ENCODE data around the gene MANEAL. TPM values are rescaled to one million over a fixed set of nuclear protein-coding genes. Genes with fewer than 3 reads are reported as not detected.

The MANEAL gene, protein sequence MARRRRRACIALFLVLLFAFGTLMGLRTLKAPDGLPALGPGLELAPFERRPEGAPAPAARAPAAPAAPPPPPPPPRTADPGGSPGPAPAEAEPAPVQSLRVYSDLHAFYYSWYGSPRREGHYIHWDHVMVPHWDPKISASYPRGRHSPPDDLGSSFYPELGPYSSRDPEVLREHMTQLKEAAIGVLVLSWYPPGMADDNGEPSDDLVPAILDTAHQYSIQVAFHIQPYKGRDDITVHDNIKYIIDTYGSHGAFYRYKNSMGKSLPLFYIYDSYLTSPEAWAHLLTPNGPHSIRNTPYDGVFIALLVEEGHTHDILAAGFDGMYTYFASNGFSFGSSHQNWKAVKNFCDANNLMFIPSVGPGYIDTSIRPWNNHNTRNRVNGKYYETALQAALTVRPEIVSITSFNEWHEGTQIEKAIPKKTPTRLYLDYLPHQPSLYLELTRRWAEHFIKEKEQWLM
- 0.81 and 1.3 TPM in 2 replicates for total RNA-seq

DNA sequence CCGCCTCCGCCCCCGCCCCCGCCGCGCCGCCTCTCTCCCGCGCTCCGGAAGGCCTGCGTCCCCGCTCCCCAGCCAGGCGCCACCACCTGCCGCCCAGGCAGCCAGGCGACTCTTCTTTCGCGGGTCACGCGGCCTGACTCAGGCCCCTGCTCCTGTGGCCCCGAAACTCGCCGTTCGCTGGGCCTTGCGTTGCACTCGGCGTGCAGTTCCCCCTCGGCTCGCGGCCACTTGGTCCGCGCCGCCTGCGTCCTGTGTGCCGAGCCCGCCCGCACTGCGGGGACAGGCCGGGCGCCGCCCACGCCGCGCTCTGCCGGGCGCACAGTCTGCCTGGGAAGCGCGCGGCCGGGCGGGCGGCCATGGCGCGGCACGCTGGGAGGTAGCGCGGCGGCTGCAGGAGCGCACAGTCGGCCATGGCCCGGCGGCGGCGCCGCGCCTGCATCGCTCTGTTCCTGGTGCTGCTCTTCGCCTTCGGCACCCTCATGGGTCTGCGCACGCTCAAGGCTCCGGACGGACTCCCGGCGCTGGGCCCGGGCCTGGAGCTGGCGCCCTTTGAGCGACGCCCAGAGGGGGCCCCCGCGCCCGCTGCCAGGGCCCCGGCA is at the start of gene MANEAL:
MANEAL (plus strand) TSS at position 75 of the 599 bp plus-strand sequence; CDS start at position 411, 336 bp downstream.

DNA sequence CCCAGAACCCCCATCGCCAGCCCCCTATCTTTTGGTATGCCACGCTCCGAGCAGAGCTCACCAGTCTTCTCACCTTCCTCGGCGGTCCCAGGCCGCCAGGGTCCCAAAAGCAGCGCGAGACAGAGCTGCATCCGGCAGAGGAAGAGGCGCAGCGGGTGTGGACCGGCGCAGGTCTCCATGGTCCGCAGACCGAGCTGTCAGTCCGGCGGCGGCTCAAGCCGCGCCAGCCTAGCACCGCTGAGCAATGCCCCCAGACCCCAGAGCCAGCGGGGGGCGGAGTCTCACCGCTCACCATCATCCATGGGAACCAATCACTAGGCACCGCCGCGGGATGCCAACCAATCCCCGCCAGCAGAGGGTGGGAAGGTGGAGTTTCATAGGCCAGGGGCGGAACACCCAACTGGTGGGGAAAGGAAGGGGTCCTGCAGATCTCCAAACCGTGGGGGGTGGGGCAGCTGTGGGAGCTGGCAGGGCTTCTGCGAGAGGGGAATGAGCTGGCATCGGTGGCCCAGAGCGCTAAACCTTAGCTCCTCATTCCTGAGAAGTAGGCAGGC is 28.7 kb upstream of the MANEAL start, which contains the start of gene EPHA10:
EPHA10 (minus strand) TSS at position 233 of the 554 bp plus-strand sequence; CDS start at position 179, 54 bp downstream.

GRCh38 chr1:37807555-37808368 is 14.1 kb downstream of the MANEAL start, which contains the start of the genes C1orf122 and YRDC:
C1orf122 (plus strand) TSS chr1:37807790; CDS start chr1:37808405, 615 bp downstream.
YRDC (minus strand) TSS chr1:37808208; CDS start chr1:37808180, 28 bp downstream.

Other genes starting within 250 kb of the MANEAL start
- gene SNIP1, start 239.6 kb upstream of the MANEAL start, total RNA-seq = 17.6 and 17.9 TPM in 2 replicates
- gene DNALI1, start 236.9 kb upstream of the MANEAL start, total RNA-seq = 3.3 and 11.3 TPM in 2 replicates
- 27.5 and 30.5 TPM in 2 replicates for gene GNL2, start 197.9 kb upstream of the MANEAL start, total RNA-seq
- gene RSPO1, start 159.0 kb upstream of the MANEAL start, total RNA-seq = not detected in 2 replicates
- gene CDCA8, start 101.3 kb upstream of the MANEAL start, total RNA-seq = 2.2 and 51.7 TPM in 2 replicates
- gene EPHA10, start 28.7 kb upstream of the MANEAL start, total RNA-seq = not detected in 2 replicates
- gene C1orf122, start 13.9 kb downstream of the MANEAL start, total RNA-seq = 77.2 and 82.7 TPM in 2 replicates
- 15.6 and 23.3 TPM in 2 replicates for gene YRDC, start 14.4 kb downstream of the MANEAL start, total RNA-seq
- 2.0 and 2.8 TPM in 2 replicates for gene MTF1, start 65.7 kb downstream of the MANEAL start, total RNA-seq
- 15.0 and 17.3 TPM in 2 replicates for gene INPP5B, start 153.2 kb downstream of the MANEAL start, total RNA-seq
- 31.3 and 72.0 TPM in 2 replicates for gene SF3A3, start 196.2 kb downstream of the MANEAL start, total RNA-seq
- 42.4 and 71.1 TPM in 2 replicates for gene FHL3, start 211.7 kb downstream of the MANEAL start, total RNA-seq
- 22.7 and 30.5 TPM in 2 replicates for gene UTP11, start 218.9 kb downstream of the MANEAL start, total RNA-seq

Measured in mesangial cell (primary cell).